Astrocyte of the cerebellum (primary cell): ENCODE data around the gene ERFL.

Source experiments
- DNase-seq: peaks from one replicate; pipeline ENCODE4 v3.0.0-alpha.2; 2011; ENCODE audit warnings: low read depth
- H3K4me3 ChIP-seq: 2 replicates; pipeline ENCODE4 v1.5.1; 2011; ENCODE audit warnings: mild to moderate bottlenecking, low read depth, low read length, moderate library complexity
- CTCF ChIP-seq: IDR thresholded peaks from 2 replicates; pipeline ENCODE4 v1.5.1; 2012; ENCODE audit warnings: low read length, low read depth, moderate library complexity, mild to moderate bottlenecking; ENCODE audit errors: missing control alignments
- in situ Hi-C: cut with HindIII; loops from 2 replicates; pipeline ENCODE4 v1.10.0; 2017; ENCODE audit warnings: low sequenced_read_pairs

The ERFL gene

GRCh38 chr19:41869374-41869955 lies 58.8 kb downstream of the ERFL start:
- in situ Hi-C loops = no loop called here
- no peak for DNase-seq
- TF ChIP-seq CTCF = no peak
- H3K4me3 ChIP-seq = no peak overlapping the region

GRCh38 chr19:41868989-41869300 lies 59.3 kb downstream of the ERFL start:
- in situ Hi-C loops = no loop called here
- no peak for TF ChIP-seq CTCF
- no peak for DNase-seq
- no peak overlapping the region for H3K4me3 ChIP-seq

- no peak for TF ChIP-seq CTCF
- in situ Hi-C loops = no loop called here
- H3K4me3 ChIP-seq = no peak overlapping the region
- DNase-seq = no peak
Observed at GRCh38 chr19:41868120-41868988, 59.9 kb downstream of the ERFL start.

GRCh38 chr19:41866284-41866683 lies 62.0 kb downstream of the ERFL start:
- DNase-seq = no peak
- in situ Hi-C loops = no loop called here
- H3K4me3 ChIP-seq = no peak overlapping the region

GRCh38 chr19:41864374-41864773 lies 63.9 kb downstream of the ERFL start:
- TF ChIP-seq CTCF = no peak
- in situ Hi-C loops = no loop called here

More at GRCh38 chr19:41866284-41866683, 62.0 kb downstream of the ERFL start:
- no peak for TF ChIP-seq CTCF

GRCh38 chr19:41863209-41863931 lies 64.9 kb downstream of the ERFL start:
- TF ChIP-seq CTCF = no peak
- in situ Hi-C loops = no loop called here
- no peak for DNase-seq
- H3K4me3 ChIP-seq = no peak overlapping the region

More at GRCh38 chr19:41864374-41864773, 63.9 kb downstream of the ERFL start:
- DNase-seq = no peak
- no peak overlapping the region for H3K4me3 ChIP-seq
